K562 (cell line): ENCODE results near the gene LPIN1. TPM values are rescaled to one million over a fixed set of nuclear protein-coding genes. Genes with fewer than 3 reads are reported as not detected.
A peak's percentile ranks its signal among the peaks of the same experiment; 100 is the strongest.

Source experiments
- ATF1 ChIP-seq, 2 experiments: fragments of 450-650 bp in 1 of 2; IDR thresholded peaks; 2 replicates each; pipeline ENCODE4 v1.6.1; 2016; ENCODE audit warnings: missing compliant biosample characterization in 1 of 2, missing genetic modification characterization in 1 of 2
- C11orf30 ChIP-seq: fragments of 450-650 bp; IDR thresholded peaks from 2 replicates; pipeline ENCODE4 v1.6.1; 2016; ENCODE audit warnings: low read depth, mild to moderate bottlenecking
- EP300 ChIP-seq: IDR thresholded peaks from 2 replicates; pipeline ENCODE4 v1.6.1; 2012; ENCODE audit warnings: low read length, improper control_type of control experiment
- FOSL1 ChIP-seq: fragments of 200-800 bp; sonication (Bioruptor generic); conservative IDR thresholded peaks from 2 replicates; pipeline ENCODE4 v1.6.1; 2016; ENCODE audit warnings: missing genetic modification characterization, missing compliant biosample characterization
- HBP1 ChIP-seq: fragments of 450-650 bp; formaldehyde crosslinking; IDR thresholded peaks from 2 replicates; pipeline ENCODE4 v1.4.0; 2022; ENCODE audit warnings: missing genetic modification characterization
- HMGXB4 ChIP-seq: sonication (generic); formaldehyde crosslinking; IDR thresholded peaks from 2 replicates; pipeline ENCODE4 v1.8.1; 2023; ENCODE audit warnings: mild to moderate bottlenecking, missing genetic modification reagents
- NR4A1 ChIP-seq, 2 experiments: fragments of 250-450 bp in 1 of 2; fragments of 450-650 bp in 1 of 2; sonication (Bioruptor Pico) in 1 of 2; IDR thresholded peaks; 2 replicates each; pipeline versions ENCODE4 v1.4.0 to v1.6.1; 2016 to 2020; ENCODE audit warnings: mild to moderate bottlenecking in 2 of 2, missing compliant biosample characterization in 1 of 2, missing genetic modification characterization in 1 of 2, moderate library complexity in 1 of 2
- PCBP1 ChIP-seq: fragments of 200-400 bp; formaldehyde crosslinking; IDR thresholded peaks from 2 replicates; pipeline ENCODE4 v1.6.1; 2018; ENCODE audit warnings: mild to moderate bottlenecking, low read depth, low read length; ENCODE audit not compliant: poor library complexity, severe bottlenecking
- RREB1 ChIP-seq: fragments of 250-450 bp; sonication (Bioruptor Pico); IDR thresholded peaks from 2 replicates; pipeline ENCODE4 v1.4.0; 2020
- ZNF316 ChIP-seq: fragments of 450-650 bp; IDR thresholded peaks from 2 replicates; pipeline ENCODE4 v1.6.1; 2016
- polyA plus RNA-seq, 8 experiments: library from polyadenylated mRNA; depleted of rRNA in 4 of 8; stranded (reverse) in 5 of 8; unstranded in 3 of 8; fragments of >200 nt; fragmentation: Nextera tagmentation in 2 of 8; fragmentation: Illumina TruSeq in 1 of 8; extraction: Ambion mirVana in 2 of 8; extraction: Trizol in 1 of 8; gene quantifications; 2 replicates each; pipeline versions ENCODE4 v1.2.1 to v1.2.3, GENCODE V29; 2011 to 2014; ENCODE audit warnings: inconsistent platforms in 1 of 8, missing spikeins in 1 of 8
- total RNA-seq, 7 experiments: library from RNA; depleted of rRNA in 6 of 7; stranded (reverse); fragments of >200 nt in 6 of 7; fragmentation: Illumina TruSeq in 2 of 7; extraction: Trizol in 2 of 7; gene quantifications; 2 replicates each; pipeline versions ENCODE4 v1.2.1 to v1.2.3, GENCODE V29; 2011 to 2021; ENCODE audit warnings: low replicate concordance in 1 of 7

LPIN1 gene
- total and polyA plus RNA-seq, 9 of the 15 experiments (the other 6 are each of a cell fraction or from before 2014, with no cell fraction given), result 9.2 to 84.0 (median 27.8) TPM

- TF ChIP-seq NR4A1 (CRISPR knock-in tag; IDR thresholded peaks at IDR 0.05) (peak; percentile 85; the same call in 1 of the 2 replicates), NR4A1 (tag; IDR thresholded peaks at IDR 0.05) (no peak), FOSL1 (0 out of 2 replicates have a peak, but pooled peaks have one; percentile 8), ATF1 (CRISPR knock-in tag; IDR thresholded peaks at IDR 0.05) (no peak), ATF1 (tag; IDR thresholded peaks at IDR 0.05) (peak; percentile 32; the same call in 1 of the 2 replicates), C11orf30 (peak; percentile 51), ZNF316 (0 out of 2 replicates have a peak, but pooled peaks have one; percentile 8), HMGXB4 (no peak), EP300 (peak; percentile 40; the same call in 1 of the 2 replicates), PCBP1 (no peak), RREB1 (CRISPR knock-in tag) (0 out of 2 replicates have a peak, but pooled peaks have one; percentile 41), HBP1 (CRISPR knock-in tag) (0 out of 2 replicates have a peak, but pooled peaks have one; percentile 49)
Observed at GRCh38 chr2:11753886-11754699, 7.7 kb downstream of the LPIN1 start (continued).
